ENCODE data around the gene CD80.

The CD80 gene

DNA sequence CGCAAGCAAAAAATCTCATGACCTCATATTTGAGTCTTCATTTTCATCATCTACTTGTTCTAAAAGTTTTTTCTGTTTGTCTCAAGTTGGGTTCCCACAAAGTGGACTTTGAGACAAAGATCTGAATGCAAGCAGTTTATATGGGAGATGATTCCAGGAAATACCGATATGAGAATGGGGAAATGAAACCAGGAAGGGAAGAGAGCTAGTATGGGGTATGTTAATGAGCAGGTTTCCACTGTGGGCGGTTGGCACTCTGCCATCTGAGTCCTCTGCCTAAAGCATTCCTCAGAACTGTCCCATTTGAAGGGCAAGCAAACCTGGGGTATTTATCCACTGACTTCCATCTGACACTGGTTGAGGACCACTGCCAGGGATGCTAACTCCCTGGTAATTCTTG lies 28.7 kb upstream of the CD80 start:
- H3K4me3 ChIP-seq (ENCODE audit: low read depth, low read length) = no peak overlapping the region
- peak; percentile 40 for DNase-seq (ENCODE audit: low read depth)
- TF ChIP-seq POLR2A (IDR thresholded peaks at IDR 0.05; ENCODE audit: extremely low read depth, insufficient read length) (no peak), MYC (IDR thresholded peaks at IDR 0.05; ENCODE audit: low read depth, low read length) (no peak), MAX (IDR thresholded peaks at IDR 0.05; ENCODE audit: low read depth, low read length) (no peak)
- TF ChIP-seq, protein P1, sequence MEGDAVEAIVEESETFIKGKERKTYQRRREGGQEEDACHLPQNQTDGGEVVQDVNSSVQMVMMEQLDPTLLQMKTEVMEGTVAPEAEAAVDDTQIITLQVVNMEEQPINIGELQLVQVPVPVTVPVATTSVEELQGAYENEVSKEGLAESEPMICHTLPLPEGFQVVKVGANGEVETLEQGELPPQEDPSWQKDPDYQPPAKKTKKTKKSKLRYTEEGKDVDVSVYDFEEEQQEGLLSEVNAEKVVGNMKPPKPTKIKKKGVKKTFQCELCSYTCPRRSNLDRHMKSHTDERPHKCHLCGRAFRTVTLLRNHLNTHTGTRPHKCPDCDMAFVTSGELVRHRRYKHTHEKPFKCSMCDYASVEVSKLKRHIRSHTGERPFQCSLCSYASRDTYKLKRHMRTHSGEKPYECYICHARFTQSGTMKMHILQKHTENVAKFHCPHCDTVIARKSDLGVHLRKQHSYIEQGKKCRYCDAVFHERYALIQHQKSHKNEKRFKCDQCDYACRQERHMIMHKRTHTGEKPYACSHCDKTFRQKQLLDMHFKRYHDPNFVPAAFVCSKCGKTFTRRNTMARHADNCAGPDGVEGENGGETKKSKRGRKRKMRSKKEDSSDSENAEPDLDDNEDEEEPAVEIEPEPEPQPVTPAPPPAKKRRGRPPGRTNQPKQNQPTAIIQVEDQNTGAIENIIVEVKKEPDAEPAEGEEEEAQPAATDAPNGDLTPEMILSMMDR (IDR thresholded peaks at IDR 0.05; ENCODE audit: low read depth, low read length) = no peak

DNA sequence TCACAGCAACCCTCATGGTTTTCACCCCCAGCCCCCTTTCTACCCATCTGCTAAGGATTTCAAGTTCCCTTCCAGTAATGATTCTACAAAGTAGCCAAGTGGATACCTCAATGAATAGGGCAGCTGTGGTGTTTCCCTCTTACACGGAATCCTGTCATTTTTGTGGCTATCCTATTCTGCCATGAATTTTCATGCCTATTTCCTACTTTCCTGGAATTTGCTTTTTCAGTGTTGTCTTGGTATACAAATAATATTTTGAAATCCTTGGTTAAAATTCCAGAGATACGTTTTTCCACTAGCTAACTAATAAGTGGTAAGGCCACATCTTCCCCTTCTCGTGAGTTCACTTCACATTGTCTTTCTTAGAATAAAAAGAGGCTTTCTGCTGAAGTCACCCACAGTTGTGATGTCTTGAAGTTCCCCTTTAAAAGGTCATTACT lies 27.3 kb upstream of the CD80 start:
- H3K4me3 ChIP-seq (ENCODE audit: low read depth, low read length) = no peak overlapping the region
- TF ChIP-seq, protein P1 (IDR thresholded peaks at IDR 0.05; ENCODE audit: low read depth, low read length) = no peak
- no peak for TF ChIP-seq MAX (IDR thresholded peaks at IDR 0.05; ENCODE audit: low read depth, low read length)
- TF ChIP-seq POLR2A (IDR thresholded peaks at IDR 0.05; ENCODE audit: extremely low read depth, insufficient read length) = no peak
- no peak for TF ChIP-seq MYC (IDR thresholded peaks at IDR 0.05; ENCODE audit: low read depth, low read length)
- DNase-seq (ENCODE audit: low read depth) = no peak

DNA sequence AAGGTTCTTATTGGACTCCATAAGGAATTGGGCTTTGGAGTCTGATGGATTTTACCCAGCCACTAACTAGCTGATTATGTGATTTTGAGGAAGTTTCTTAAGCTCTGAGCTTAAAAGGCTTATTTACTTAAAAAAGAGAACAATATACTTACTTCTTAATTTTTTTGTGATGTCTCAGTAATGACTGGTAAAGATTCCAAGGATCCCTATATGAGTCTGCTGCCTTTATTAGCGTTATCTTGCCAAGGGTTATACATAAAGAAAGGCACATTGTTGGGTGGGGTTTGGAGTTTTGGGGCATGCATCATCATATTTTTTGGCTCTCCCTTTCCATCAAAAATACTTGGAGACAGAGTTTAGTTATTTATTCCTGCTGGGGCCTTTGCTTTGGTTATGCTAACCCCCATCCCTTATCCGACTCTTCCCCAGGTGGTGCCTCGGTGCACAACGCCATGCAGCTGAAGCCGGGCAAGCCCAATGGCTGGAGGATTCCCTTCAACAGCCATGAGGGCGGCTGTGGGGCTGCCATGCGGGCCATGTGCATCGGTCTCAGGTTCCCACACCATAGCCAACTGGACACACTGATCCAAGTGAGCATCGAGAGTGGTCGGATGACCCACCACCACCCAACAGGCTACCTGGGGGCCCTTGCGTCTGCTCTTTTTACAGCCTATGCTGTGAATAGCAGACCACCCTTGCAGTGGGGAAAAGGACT lies 26.6 kb upstream of the CD80 start:
- no peak overlapping the region for H3K4me3 ChIP-seq (ENCODE audit: low read depth, low read length)
- TF ChIP-seq MYC (IDR thresholded peaks at IDR 0.05; ENCODE audit: low read depth, low read length) (no peak), MAX (IDR thresholded peaks at IDR 0.05; ENCODE audit: low read depth, low read length) (no peak), POLR2A (IDR thresholded peaks at IDR 0.05; ENCODE audit: extremely low read depth, insufficient read length) (no peak)
- TF ChIP-seq, protein P1 (IDR thresholded peaks at IDR 0.05; ENCODE audit: low read depth, low read length) = no peak
- DNase-seq (ENCODE audit: low read depth) = no peak

- no peak for DNase-seq (ENCODE audit: low read depth)
- TF ChIP-seq MYC (IDR thresholded peaks at IDR 0.05; ENCODE audit: low read depth, low read length) (no peak), POLR2A (IDR thresholded peaks at IDR 0.05; ENCODE audit: extremely low read depth, insufficient read length) (no peak), MAX (IDR thresholded peaks at IDR 0.05; ENCODE audit: low read depth, low read length) (no peak)
- TF ChIP-seq, protein P1 (IDR thresholded peaks at IDR 0.05; ENCODE audit: low read depth, low read length) = no peak
- no peak overlapping the region for H3K4me3 ChIP-seq (ENCODE audit: low read depth, low read length)
Observed at GRCh38 chr3:119585208-119585607, 25.8 kb upstream of the CD80 start.

- TF ChIP-seq MYC (IDR thresholded peaks at IDR 0.05; ENCODE audit: low read depth, low read length) (no peak), MAX (IDR thresholded peaks at IDR 0.05; ENCODE audit: low read depth, low read length) (no peak), POLR2A (IDR thresholded peaks at IDR 0.05; ENCODE audit: extremely low read depth, insufficient read length) (no peak)
- TF ChIP-seq, protein P1 (IDR thresholded peaks at IDR 0.05; ENCODE audit: low read depth, low read length) = no peak
- DNase-seq (ENCODE audit: low read depth) = no peak
- no peak overlapping the region for H3K4me3 ChIP-seq (ENCODE audit: low read depth, low read length)
Observed at GRCh38 chr3:119582178-119582577, 22.8 kb upstream of the CD80 start.
